Keratinocyte (primary cell): ENCODE results near the gene PRKAG2. TPM values are rescaled to one million over a fixed set of nuclear protein-coding genes. Genes with fewer than 3 reads are reported as not detected.

Source experiments
- DNase-seq: peaks from one replicate; pipeline ENCODE4 v3.0.0-alpha.2; 2011; ENCODE audit warnings: low read depth, missing footprints, low spot score
- FAIRE-seq: peaks from 2 replicates; lab custom pipeline; 2011; peaks lifted over from hg19 to GRCh38; lab: Jason Lieb, UNC
- H2AFZ ChIP-seq: 2 replicates; pipeline ENCODE4 v1.6.0; 2012; ENCODE audit warnings: low read length, control low read depth, inconsistent platforms; ENCODE audit not compliant: control insufficient read depth
- H3K27ac ChIP-seq: 2 replicates; pipeline ENCODE4 v1.5.1; 2011; ENCODE audit warnings: low read length; ENCODE audit not compliant: control insufficient read depth, insufficient read depth
- H3K27me3 ChIP-seq: 3 replicates; pipeline ENCODE4 v1.6.0; 2011; ENCODE audit warnings: low read length; ENCODE audit not compliant: control insufficient read depth, insufficient read depth; ENCODE audit errors: extremely low read depth
- H3K36me3 ChIP-seq, 2 experiments: 2 replicates in 1 of 2; 3 replicates in 1 of 2; pipeline ENCODE4 v1.5.1; 2011; ENCODE audit warnings: low read length in 2 of 2, mild to moderate bottlenecking in 1 of 2; ENCODE audit not compliant: control insufficient read depth in 2 of 2, insufficient read depth in 2 of 2; ENCODE audit errors: extremely low read depth in 1 of 2
- H3K4me1 ChIP-seq: 3 replicates; pipeline ENCODE4 v1.5.1; 2011; ENCODE audit warnings: low read length; ENCODE audit not compliant: control insufficient read depth, insufficient read depth; ENCODE audit errors: extremely low read depth
- H3K4me2 ChIP-seq: 3 replicates; pipeline ENCODE4 v1.6.0; 2011; ENCODE audit warnings: low read depth, low read length; ENCODE audit not compliant: control insufficient read depth, insufficient read depth; ENCODE audit errors: extremely low read depth
- H3K4me3 ChIP-seq, 3 experiments: fragments of 200-600 bp in 1 of 3; sonication (generic) in 1 of 3; 2 replicates in 2 of 3; 3 replicates in 1 of 3; pipeline ENCODE4 v1.5.1; 2011 to 2016; ENCODE audit warnings: low read length in 3 of 3, mild to moderate bottlenecking in 3 of 3, control low read depth in 2 of 3, inconsistent platforms in 1 of 3, low read depth in 1 of 3, mixed read lengths in 1 of 3, mixed run types in 1 of 3, moderate library complexity in 1 of 3; ENCODE audit not compliant: control insufficient read depth in 2 of 3, insufficient read depth in 2 of 3; ENCODE audit errors: extremely low read depth in 1 of 3
- H3K79me2 ChIP-seq: 2 replicates; pipeline ENCODE4 v1.6.0; 2012; ENCODE audit warnings: low read length; ENCODE audit not compliant: control insufficient read depth, insufficient read depth
- H3K9ac ChIP-seq: 3 replicates; pipeline ENCODE4 v1.6.0; 2011; ENCODE audit warnings: low read length; ENCODE audit not compliant: control insufficient read depth, insufficient read depth; ENCODE audit errors: extremely low read depth
- H3K9me1 ChIP-seq: 3 replicates; pipeline ENCODE4 v1.6.0; 2011; ENCODE audit warnings: low read length; ENCODE audit not compliant: control insufficient read depth, insufficient read depth; ENCODE audit errors: extremely low read depth
- H3K9me3 ChIP-seq: 2 replicates; pipeline ENCODE4 v1.5.1; 2012; ENCODE audit warnings: low read depth, low read length; ENCODE audit not compliant: control insufficient read depth
- H4K20me1 ChIP-seq: 3 replicates; pipeline ENCODE4 v1.6.0; 2011; ENCODE audit warnings: low read length; ENCODE audit not compliant: control insufficient read depth, insufficient read depth; ENCODE audit errors: extremely low read depth
- CTCF ChIP-seq, 3 experiments: IDR thresholded peaks in 1 of 3; conservative IDR thresholded peaks in 1 of 3; optimal IDR thresholded peaks in 1 of 3; 2 replicates in 2 of 3; 3 replicates in 1 of 3; pipeline versions ENCODE3 to v1.5.1; 2011; ENCODE audit warnings: low read length in 3 of 3, mild to moderate bottlenecking in 3 of 3, moderate library complexity in 2 of 3, control low read depth in 1 of 3, inconsistent platforms in 1 of 3; ENCODE audit not compliant: insufficient read depth in 2 of 3; ENCODE audit errors: extremely low read depth in 1 of 3
- EZH2 ChIP-seq: IDR thresholded peaks from one replicate; pipeline ENCODE4 v1.6.1; 2012; ENCODE audit warnings: inconsistent platforms, mild to moderate bottlenecking, low read length, moderate library complexity
- dilution Hi-C: fragments of 300-500 bp; cut with MboI; formaldehyde crosslinking; loops from one replicate; pipeline ENCODE4 v1.7.0; 2020; ENCODE audit warnings: low sequenced_read_pairs; ENCODE audit not compliant: extremely low pct_ligation_motif_present
- polyA plus RNA-seq, 5 experiments: library from polyadenylated mRNA; depleted of rRNA in 3 of 5; stranded (reverse) in 3 of 5; stranded (forward) in 1 of 5; unstranded in 1 of 5; fragments of >200 nt; gene quantifications; 1 replicate in 1 of 5; 2 replicates in 3 of 5; 3 replicates in 1 of 5; pipeline versions ENCODE4 v1.2.1 to v1.2.3, GENCODE V29; 2011 to 2012; ENCODE audit warnings: missing spikeins in 2 of 5, low read depth in 1 of 5, low replicate concordance in 1 of 5

Gene PRKAG2
- polyA plus RNA-seq, 1 donor (not counting 4 experiments of a cell fraction or from before 2014, with no cell fraction given), result 39.5 TPM

GRCh38 chr7:151590850-151591771 is 285.8 kb downstream of the PRKAG2 start:
- no peaks in the 10 kb centered on the region for H4K20me1 ChIP-seq
- H3K4me2 ChIP-seq, result no peak overlapping the region
- no peak overlapping the region for H2AFZ ChIP-seq
- H3K4me3 ChIP-seq, result no peak overlapping the region
- FAIRE-seq (no peak), DNase-seq (no peak)
- H3K27ac ChIP-seq, result no peak overlapping the region
- H3K27me3 ChIP-seq, result no peaks in the 10 kb centered on the region
- H3K9me3 ChIP-seq, result no peaks in the 10 kb centered on the region
- peaks cover 2% of the 10 kb centered on the region for H3K9me1 ChIP-seq
- peaks cover 3 to 14% of the 10 kb centered on the region in 2 experiments for H3K36me3 ChIP-seq
- no peak overlapping the region for H3K9ac ChIP-seq
- dilution Hi-C loops, result no loop called here
- H3K79me2 ChIP-seq, result peaks cover 22% of the 10 kb centered on the region
- H3K4me1 ChIP-seq, result peaks cover 31% of the 10 kb centered on the region
- TF ChIP-seq EZH2, result no peak
- TF ChIP-seq CTCF (optimal IDR thresholded peaks at IDR 0.05 in 1 of 3, IDR thresholded peaks at IDR 0.05 in 1 of 3, conservative IDR thresholded peaks at IDR 0.05 in 1 of 3; ENCODE audit: extremely low read depth in 1 of 3, insufficient read depth in 2 of 3, low read length in 3 of 3), result no peak

GRCh38 chr7:151590071-151590849 is 286.7 kb downstream of the PRKAG2 start:
- FAIRE-seq (no peak), DNase-seq (no peak)
- Histone ChIP-seq H3K9me3 (no peaks in the 10 kb centered on the region), H3K27ac (no peak overlapping the region), H3K9me1 (peaks cover 2% of the 10 kb centered on the region), H3K4me1 (peaks cover 39% of the 10 kb centered on the region), H2AFZ (no peak overlapping the region), H3K27me3 (no peaks in the 10 kb centered on the region), H3K79me2 (peaks cover 22% of the 10 kb centered on the region), H3K9ac (no peak overlapping the region), H3K4me3 (no peak overlapping the region), H3K36me3 (peaks cover 3 to 14% of the 10 kb centered on the region in 2 experiments), H3K4me2 (no peak overlapping the region), H4K20me1 (no peaks in the 10 kb centered on the region)
- no peak for TF ChIP-seq CTCF (optimal IDR thresholded peaks at IDR 0.05 in 1 of 3, IDR thresholded peaks at IDR 0.05 in 1 of 3, conservative IDR thresholded peaks at IDR 0.05 in 1 of 3; ENCODE audit: extremely low read depth in 1 of 3, insufficient read depth in 2 of 3, low read length in 3 of 3)
- no peak for TF ChIP-seq EZH2
- dilution Hi-C loops, result no loop called here
